Breast epithelium (tissue), 4 donors: ENCODE data around the gene GHRH. TPM values are rescaled to one million over a fixed set of nuclear protein-coding genes. Genes with fewer than 3 reads are reported as not detected.

Experiments
- DNase-seq, 2 donors: peaks; one replicate each; pipeline ENCODE4 v3.0.0-alpha.2; 2019; ENCODE audit warnings: low spot score in 2 of 2
- H3K27ac ChIP-seq, 2 donors: fragments of 200-600 bp; sonication (generic) in 1 of 2; one replicate each; pipeline ENCODE4 v1.5.1; 2016 to 2019; ENCODE audit warnings: mild to moderate bottlenecking in 1 of 2
- H3K27me3 ChIP-seq, 2 donors: fragments of 200-600 bp; sonication (generic) in 1 of 2; one replicate each; pipeline versions ENCODE4 v1.5.1 to v1.6.0; 2017 to 2019; ENCODE audit warnings: control low read depth in 1 of 2, mild to moderate bottlenecking in 1 of 2
- H3K36me3 ChIP-seq: fragments of 200-600 bp; one replicate; pipeline ENCODE4 v1.5.1; 2019
- H3K4me1 ChIP-seq, 2 donors: fragments of 200-600 bp; sonication (generic); one replicate each; pipeline ENCODE4 v1.5.1; 2016 to 2019; ENCODE audit warnings: control low read depth in 1 of 2
- H3K4me3 ChIP-seq, 3 donors: fragments of 200-600 bp; sonication (generic); 1 replicate in 2 of 3; 2 replicates in 1 of 3; pipeline ENCODE4 v1.5.1; 2016 to 2019; ENCODE audit warnings: mild to moderate bottlenecking in 3 of 3, moderate library complexity in 2 of 3
- H3K9me3 ChIP-seq, 2 donors: fragments of 200-600 bp; sonication (generic) in 1 of 2; one replicate each; pipeline ENCODE4 v1.5.1; 2016 to 2019; ENCODE audit warnings: control low read depth in 1 of 2
- POLR2A ChIP-seq: fragments of 450-650 bp; IDR thresholded peaks from one replicate; pipeline ENCODE4 v1.6.1; 2016; ENCODE audit warnings: antibody characterized with exemption, mild to moderate bottlenecking, moderate library complexity
- POLR2AphosphoS5 ChIP-seq, 3 donors: sonication (generic); formaldehyde crosslinking; IDR thresholded peaks; one replicate each; pipeline ENCODE4 v1.6.1; 2017; ENCODE audit warnings: antibody characterized with exemption in 3 of 3
- intact Hi-C: fragments of 100-400 bp; cut with DNase I; formaldehyde crosslinking; loops from one replicate; pipeline ENCODE4 v1.15.1; 2023; ENCODE audit warnings: low total_unique reads
- total RNA-seq, 3 donors: library from RNA; depleted of rRNA; stranded (reverse); fragments of >200 nt; gene quantifications; one replicate each; pipeline ENCODE4 v1.1.0, GENCODE V29; 2016
- TF ChIP-seq, protein P1 (sequence below), 3 donors: fragments of 450-650 bp; IDR thresholded peaks; one replicate each; pipeline ENCODE4 v1.5.1; 2016 to 2017; ENCODE audit warnings: antibody characterized with exemption in 3 of 3, mild to moderate bottlenecking in 3 of 3, moderate library complexity in 3 of 3

The GHRH gene
- total RNA-seq, 3 donors from 2014 or later: not detected

GRCh38 chr20:37278966-37279590 is 17.5 kb upstream of the GHRH start:
- TF ChIP-seq, protein P1, sequence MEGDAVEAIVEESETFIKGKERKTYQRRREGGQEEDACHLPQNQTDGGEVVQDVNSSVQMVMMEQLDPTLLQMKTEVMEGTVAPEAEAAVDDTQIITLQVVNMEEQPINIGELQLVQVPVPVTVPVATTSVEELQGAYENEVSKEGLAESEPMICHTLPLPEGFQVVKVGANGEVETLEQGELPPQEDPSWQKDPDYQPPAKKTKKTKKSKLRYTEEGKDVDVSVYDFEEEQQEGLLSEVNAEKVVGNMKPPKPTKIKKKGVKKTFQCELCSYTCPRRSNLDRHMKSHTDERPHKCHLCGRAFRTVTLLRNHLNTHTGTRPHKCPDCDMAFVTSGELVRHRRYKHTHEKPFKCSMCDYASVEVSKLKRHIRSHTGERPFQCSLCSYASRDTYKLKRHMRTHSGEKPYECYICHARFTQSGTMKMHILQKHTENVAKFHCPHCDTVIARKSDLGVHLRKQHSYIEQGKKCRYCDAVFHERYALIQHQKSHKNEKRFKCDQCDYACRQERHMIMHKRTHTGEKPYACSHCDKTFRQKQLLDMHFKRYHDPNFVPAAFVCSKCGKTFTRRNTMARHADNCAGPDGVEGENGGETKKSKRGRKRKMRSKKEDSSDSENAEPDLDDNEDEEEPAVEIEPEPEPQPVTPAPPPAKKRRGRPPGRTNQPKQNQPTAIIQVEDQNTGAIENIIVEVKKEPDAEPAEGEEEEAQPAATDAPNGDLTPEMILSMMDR (IDR thresholded peaks at IDR 0.05): no peak
- no peak for TF ChIP-seq POLR2A
- TF ChIP-seq POLR2AphosphoS5 (IDR thresholded peaks at IDR 0.05): no peak
- DNase-seq: peak in 1 of 2 donors; percentile 76
- H3K9me3 ChIP-seq: no peaks in the 10 kb centered on the region
- H3K27ac ChIP-seq: no peak overlapping the region
- no peak overlapping the region for H3K4me3 ChIP-seq
- intact Hi-C loops: loop anchor here (10.0 kb wide), 2 partner anchors 106 to 256 kb away; no protein-coding TSS in a partner anchor
- no peaks in the 10 kb centered on the region for H3K4me1 ChIP-seq
- H3K27me3 ChIP-seq: no peaks in the 10 kb centered on the region
- no peaks in the 10 kb centered on the region for H3K36me3 ChIP-seq

DNA sequence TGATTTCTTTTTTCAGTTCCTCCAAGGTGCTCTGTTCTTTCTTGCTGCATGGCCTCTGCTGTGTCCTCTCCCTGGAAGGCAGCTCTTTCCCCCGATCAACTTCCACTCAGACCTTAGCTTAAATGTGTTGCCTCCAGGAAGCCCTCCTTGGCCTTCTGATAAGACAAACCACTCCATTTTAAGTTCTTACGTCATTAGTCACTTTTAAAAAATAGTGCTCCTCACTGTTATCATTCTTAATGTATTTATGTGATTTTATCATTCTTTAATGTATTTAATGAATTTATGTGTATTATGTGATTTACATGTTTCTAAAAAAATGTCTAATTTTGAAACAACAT is 15.6 kb upstream of the GHRH start:
- TF ChIP-seq POLR2A: no peak
- TF ChIP-seq POLR2AphosphoS5 (IDR thresholded peaks at IDR 0.05): no peak
- TF ChIP-seq, protein P1 (IDR thresholded peaks at IDR 0.05): no peak
- Histone ChIP-seq H3K36me3 (no peaks in the 10 kb centered on the region), H3K27me3 (no peaks in the 10 kb centered on the region), H3K4me1 (no peaks in the 10 kb centered on the region), H3K27ac (peak overlapping the region in 1 of 2 donors; percentile 49), H3K9me3 (no peaks in the 10 kb centered on the region), H3K4me3 (no peak overlapping the region)
- DNase-seq: no peak
- intact Hi-C loops: loop anchor here (10.0 kb wide), 2 partner anchors 108 to 258 kb away; no protein-coding TSS in a partner anchor

DNA sequence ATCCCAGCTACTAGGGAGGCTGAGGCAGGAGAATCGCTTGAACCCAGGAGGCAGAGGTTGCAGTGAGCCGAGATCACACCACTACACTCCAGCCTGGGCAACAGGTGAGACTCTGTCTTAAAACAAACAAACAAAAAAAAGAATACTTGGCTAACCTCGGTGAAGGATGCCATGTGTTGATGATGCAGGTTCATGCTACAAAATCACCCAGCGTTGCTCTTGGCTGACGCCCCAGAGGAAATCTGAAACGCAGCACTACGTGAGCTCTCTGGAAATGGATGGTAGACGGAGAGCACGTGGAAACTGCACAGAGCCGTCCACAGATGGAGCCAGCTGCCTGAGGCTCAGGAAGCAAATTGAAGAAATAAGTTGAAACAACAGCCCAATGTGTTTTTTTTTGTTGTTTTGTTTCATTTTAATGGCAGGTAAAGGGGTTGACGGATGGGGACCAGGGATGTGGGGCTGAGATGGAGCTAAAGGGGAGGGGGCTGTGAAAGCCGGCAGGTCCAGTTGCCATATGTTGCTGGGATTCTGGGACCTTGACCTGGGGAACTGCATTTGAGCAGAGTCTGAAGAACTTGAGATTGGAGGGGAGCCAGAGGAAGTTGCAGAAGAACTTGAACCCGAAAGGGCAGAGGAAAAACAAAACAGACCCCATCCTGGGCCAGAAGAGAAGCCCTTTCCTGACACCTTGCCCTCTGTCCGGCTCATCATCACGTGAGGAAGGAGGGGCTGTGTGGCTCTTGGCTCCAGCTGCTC is 15.1 kb upstream of the GHRH start:
- Histone ChIP-seq H3K4me3 (peak overlapping the region in 1 of 3 donors; percentile 35), H3K4me1 (no peaks in the 10 kb centered on the region), H3K9me3 (no peaks in the 10 kb centered on the region), H3K36me3 (no peaks in the 10 kb centered on the region), H3K27me3 (no peaks in the 10 kb centered on the region), H3K27ac (peak overlapping the region in 1 of 2 donors; percentile 49)
- TF ChIP-seq, protein P1 (IDR thresholded peaks at IDR 0.05): no peak
- no peak for TF ChIP-seq POLR2A
- no peak for TF ChIP-seq POLR2AphosphoS5 (IDR thresholded peaks at IDR 0.05)
- intact Hi-C loops: loop anchor here (10.0 kb wide), 2 partner anchors 108 to 258 kb away; no protein-coding TSS in a partner anchor
- DNase-seq: peak in 1 of 2 donors; percentile 49

- intact Hi-C loops: loop anchor here (10.0 kb wide), 2 partner anchors 110 to 260 kb away; no protein-coding TSS in a partner anchor
- no peak overlapping the region for H3K4me3 ChIP-seq
- H3K27ac ChIP-seq: no peak overlapping the region
Measured at GRCh38 chr20:37274851-37275524, 13.4 kb upstream of the GHRH start.

GRCh38 chr20:37273988-37274387 is 12.4 kb upstream of the GHRH start:
- intact Hi-C loops: loop anchor here (10.0 kb wide), 2 partner anchors 111 to 261 kb away; no protein-coding TSS in a partner anchor
- no peak overlapping the region for H3K4me3 ChIP-seq

More at GRCh38 chr20:37274851-37275524, 13.4 kb upstream of the GHRH start:
- Histone ChIP-seq H3K9me3 (no peaks in the 10 kb centered on the region), H3K27me3 (no peaks in the 10 kb centered on the region), H3K4me1 (no peaks in the 10 kb centered on the region), H3K36me3 (no peaks in the 10 kb centered on the region)
- DNase-seq: no peak
- TF ChIP-seq POLR2A: no peak

More at GRCh38 chr20:37273988-37274387, 12.4 kb upstream of the GHRH start:
- DNase-seq: no peak
- Histone ChIP-seq H3K9me3 (no peaks in the 10 kb centered on the region), H3K36me3 (no peaks in the 10 kb centered on the region), H3K27ac (no peak overlapping the region), H3K27me3 (no peaks in the 10 kb centered on the region), H3K4me1 (no peaks in the 10 kb centered on the region)
- TF ChIP-seq POLR2A (no peak), POLR2AphosphoS5 (IDR thresholded peaks at IDR 0.05) (no peak)
- TF ChIP-seq, protein P1 (IDR thresholded peaks at IDR 0.05): no peak
